BLaER1 (cell line): Measurements from ENCODE around the gene RALGPS2.

Experiments
- H3K27ac ChIP-seq: shearing (Covaris generic); formaldehyde crosslinking; 2 replicates; pipeline ENCODE4 v1.8.1; 2022
- H3K27me3 ChIP-seq: shearing (Covaris generic); formaldehyde crosslinking; 2 replicates; pipeline ENCODE4 v1.8.1; 2022
- H3K36me3 ChIP-seq: shearing (Covaris generic); formaldehyde crosslinking; 2 replicates; pipeline ENCODE4 v1.8.1; 2022
- H3K4me1 ChIP-seq: shearing (Covaris generic); formaldehyde crosslinking; 2 replicates; pipeline ENCODE4 v1.8.1; 2022
- H3K4me2 ChIP-seq: shearing (Covaris generic); formaldehyde crosslinking; 2 replicates; pipeline ENCODE4 v1.8.1; 2022
- H3K4me3 ChIP-seq: shearing (Covaris generic); formaldehyde crosslinking; 2 replicates; pipeline ENCODE4 v1.8.1; 2022
- H3K9ac ChIP-seq: shearing (Covaris generic); formaldehyde crosslinking; 2 replicates; pipeline ENCODE4 v1.8.1; 2022
- H3K9me3 ChIP-seq: shearing (Covaris generic); formaldehyde crosslinking; 2 replicates; pipeline ENCODE4 v1.8.1; 2022
- H4K20me1 ChIP-seq: shearing (Covaris generic); formaldehyde crosslinking; 2 replicates; pipeline ENCODE4 v1.8.1; 2022
- Cebpa-rat ChIP-seq: shearing (Covaris generic); IDR thresholded peaks from 2 replicates; pipeline ENCODE4 v1.8.1; 2022

Gene RALGPS2

DNA sequence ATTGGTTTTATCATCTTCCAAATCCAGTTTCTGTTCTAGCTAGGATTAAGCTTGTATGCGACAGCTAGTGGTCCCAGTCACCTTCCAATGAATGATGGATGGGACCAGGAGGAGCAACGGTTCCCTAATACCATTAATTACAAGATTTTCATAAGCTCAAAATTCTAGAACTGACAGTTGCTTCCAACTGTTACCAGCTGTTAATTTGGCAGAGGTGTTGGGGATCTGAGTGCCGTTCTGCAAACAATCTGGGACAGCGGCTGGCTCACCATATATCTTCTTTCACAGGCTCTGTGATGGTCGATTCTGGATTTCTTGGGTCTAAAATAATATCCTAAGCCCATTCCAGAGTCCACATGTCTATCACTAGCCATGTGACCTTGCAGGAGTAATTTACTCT is 34.5 kb upstream of the RALGPS2 start:
- no peak for TF ChIP-seq Cebpa-rat
- Histone ChIP-seq H3K4me3 (no peak overlapping the region), H3K27me3 (no peaks in the 10 kb centered on the region), H3K4me1 (no peaks in the 10 kb centered on the region), H4K20me1 (no peaks in the 10 kb centered on the region), H3K27ac (no peak overlapping the region), H3K36me3 (no peaks in the 10 kb centered on the region), H3K4me2 (no peak overlapping the region), H3K9me3 (no peaks in the 10 kb centered on the region), H3K9ac (no peak overlapping the region)

DNA sequence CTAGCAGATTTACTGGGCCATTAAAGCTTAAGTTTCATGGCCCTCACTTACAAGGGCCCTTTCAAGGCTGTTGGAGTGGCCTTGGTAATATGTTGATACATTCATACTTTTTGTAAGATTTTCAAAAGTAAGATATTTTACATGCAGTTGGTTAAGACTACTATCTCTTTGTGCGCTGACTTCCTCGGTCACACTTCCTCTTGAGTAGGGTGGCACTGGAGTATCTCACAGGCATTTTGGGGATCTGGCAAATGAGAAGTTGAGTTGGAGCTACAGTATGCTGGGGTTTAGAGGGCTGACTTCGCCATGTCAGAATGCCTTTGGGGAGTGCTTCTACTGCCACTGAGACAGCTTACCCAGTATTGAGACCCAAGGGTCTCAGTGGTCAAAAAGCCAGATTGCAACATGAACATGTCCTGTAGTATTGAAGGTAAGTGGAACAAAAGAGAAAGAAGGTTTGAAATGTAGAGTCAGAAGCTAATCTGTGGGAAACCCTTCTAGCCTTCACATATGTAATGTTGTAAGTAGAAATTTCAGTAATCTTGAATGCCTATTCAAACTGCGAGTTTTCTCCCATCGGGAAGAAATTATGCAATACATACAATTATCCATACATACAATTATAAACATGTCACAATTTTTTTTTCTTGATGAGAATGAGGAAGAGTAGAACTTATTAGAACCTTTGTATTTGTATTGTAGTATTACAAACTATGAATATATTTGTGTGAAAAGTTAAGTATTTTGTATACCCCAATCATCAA is 32.3 kb upstream of the RALGPS2 start:
- Histone ChIP-seq H3K9ac (no peak overlapping the region), H3K4me2 (no peak overlapping the region), H3K4me3 (no peak overlapping the region), H3K27ac (no peak overlapping the region), H3K4me1 (no peaks in the 10 kb centered on the region), H4K20me1 (no peaks in the 10 kb centered on the region), H3K27me3 (no peaks in the 10 kb centered on the region), H3K9me3 (no peaks in the 10 kb centered on the region), H3K36me3 (no peaks in the 10 kb centered on the region)
- no peak for TF ChIP-seq Cebpa-rat

DNA sequence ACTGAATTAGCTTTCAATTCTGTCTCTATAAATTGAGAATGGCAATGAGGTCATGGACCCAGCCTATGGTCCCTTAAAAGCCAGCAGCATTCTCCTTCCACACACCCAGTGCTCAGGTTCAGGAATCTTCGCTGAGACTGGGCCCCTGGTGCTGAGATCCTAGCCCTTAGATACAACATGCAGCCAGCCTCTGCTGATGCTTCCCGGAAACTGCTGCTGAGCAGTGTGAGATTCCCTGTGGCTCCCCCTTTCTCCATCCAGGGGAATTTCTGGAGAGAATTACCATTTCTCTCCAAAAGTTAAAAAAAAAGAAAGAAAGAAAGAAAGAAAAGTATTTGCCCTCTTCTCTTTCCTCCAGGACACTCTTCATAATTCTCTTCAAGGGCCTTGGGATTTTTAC is 31.7 kb upstream of the RALGPS2 start:
- Histone ChIP-seq H3K4me2 (no peak overlapping the region), H4K20me1 (no peaks in the 10 kb centered on the region), H3K4me3 (no peak overlapping the region), H3K36me3 (no peaks in the 10 kb centered on the region), H3K4me1 (no peaks in the 10 kb centered on the region), H3K9me3 (no peaks in the 10 kb centered on the region), H3K9ac (no peak overlapping the region), H3K27ac (no peak overlapping the region), H3K27me3 (no peaks in the 10 kb centered on the region)
- no peak for TF ChIP-seq Cebpa-rat

- Histone ChIP-seq H3K4me2 (no peak overlapping the region), H4K20me1 (no peaks in the 10 kb centered on the region), H3K4me1 (no peaks in the 10 kb centered on the region), H3K9me3 (no peaks in the 10 kb centered on the region), H3K27ac (no peak overlapping the region), H3K36me3 (no peaks in the 10 kb centered on the region), H3K27me3 (no peaks in the 10 kb centered on the region), H3K9ac (no peak overlapping the region), H3K4me3 (no peak overlapping the region)
- TF ChIP-seq Cebpa-rat: no peak
Observed at GRCh38 chr1:178694923-178695525, 30.0 kb upstream of the RALGPS2 start.

- H3K36me3 ChIP-seq: no peaks in the 10 kb centered on the region
- no peak for TF ChIP-seq Cebpa-rat
- no peaks in the 10 kb centered on the region for H3K9me3 ChIP-seq
- no peaks in the 10 kb centered on the region for H3K4me1 ChIP-seq
- H4K20me1 ChIP-seq: no peaks in the 10 kb centered on the region
- H3K27ac ChIP-seq: no peak overlapping the region
- H3K4me2 ChIP-seq: no peak overlapping the region
- H3K9ac ChIP-seq: no peak overlapping the region
- no peaks in the 10 kb centered on the region for H3K27me3 ChIP-seq
- H3K4me3 ChIP-seq: no peak overlapping the region
Observed at GRCh38 chr1:178702146-178702545, 22.9 kb upstream of the RALGPS2 start.

- Histone ChIP-seq H3K27me3 (no peaks in the 10 kb centered on the region), H3K4me3 (no peak overlapping the region), H3K9me3 (no peaks in the 10 kb centered on the region), H4K20me1 (no peaks in the 10 kb centered on the region), H3K4me1 (no peaks in the 10 kb centered on the region), H3K4me2 (no peak overlapping the region), H3K9ac (no peak overlapping the region), H3K27ac (no peak overlapping the region), H3K36me3 (no peaks in the 10 kb centered on the region)
- TF ChIP-seq Cebpa-rat: no peak
Observed at GRCh38 chr1:178704833-178705232, 20.2 kb upstream of the RALGPS2 start.

DNA sequence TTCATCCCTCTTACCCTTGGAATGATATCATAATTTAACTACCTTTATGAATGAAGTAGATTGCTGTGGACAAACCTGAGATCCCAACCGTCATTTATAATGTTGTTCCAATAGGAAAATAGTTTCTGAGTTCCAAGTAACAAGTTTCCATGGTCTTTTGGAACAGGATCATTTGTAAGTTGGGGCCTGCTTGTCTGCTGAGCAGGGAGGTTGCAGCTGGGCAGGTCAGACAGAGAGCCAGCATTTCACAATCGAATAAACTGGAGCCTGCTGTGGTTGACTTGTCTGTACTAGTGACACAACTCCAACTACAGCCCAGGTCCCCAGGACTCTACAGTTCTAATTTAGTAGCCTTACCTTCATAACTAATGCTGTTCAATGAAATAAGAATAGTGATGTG is 18.6 kb upstream of the RALGPS2 start:
- Histone ChIP-seq H3K27me3 (no peaks in the 10 kb centered on the region), H3K9me3 (no peaks in the 10 kb centered on the region), H3K4me3 (no peak overlapping the region), H3K4me1 (no peaks in the 10 kb centered on the region), H3K36me3 (no peaks in the 10 kb centered on the region), H3K27ac (no peak overlapping the region), H3K4me2 (no peak overlapping the region), H4K20me1 (no peaks in the 10 kb centered on the region), H3K9ac (no peak overlapping the region)
- no peak for TF ChIP-seq Cebpa-rat

GRCh38 chr1:178713259-178713658 is 11.8 kb upstream of the RALGPS2 start:
- H3K9me3 ChIP-seq: no peaks in the 10 kb centered on the region
- no peak overlapping the region for H3K27ac ChIP-seq
- no peak overlapping the region for H3K4me3 ChIP-seq

GRCh38 chr1:178714453-178714852 is 10.6 kb upstream of the RALGPS2 start:
- Histone ChIP-seq H3K27me3 (no peaks in the 10 kb centered on the region), H4K20me1 (no peaks in the 10 kb centered on the region), H3K27ac (no peak overlapping the region), H3K4me3 (no peak overlapping the region), H3K4me2 (no peak overlapping the region), H3K4me1 (no peaks in the 10 kb centered on the region), H3K9ac (no peak overlapping the region), H3K9me3 (no peaks in the 10 kb centered on the region), H3K36me3 (no peaks in the 10 kb centered on the region)
- no peak for TF ChIP-seq Cebpa-rat

More at GRCh38 chr1:178713259-178713658, 11.8 kb upstream of the RALGPS2 start:
- H3K4me2 ChIP-seq: no peak overlapping the region
- no peaks in the 10 kb centered on the region for H4K20me1 ChIP-seq
- H3K4me1 ChIP-seq: no peaks in the 10 kb centered on the region
- H3K9ac ChIP-seq: no peak overlapping the region
- no peak for TF ChIP-seq Cebpa-rat
- no peaks in the 10 kb centered on the region for H3K36me3 ChIP-seq
- H3K27me3 ChIP-seq: no peaks in the 10 kb centered on the region

DNA sequence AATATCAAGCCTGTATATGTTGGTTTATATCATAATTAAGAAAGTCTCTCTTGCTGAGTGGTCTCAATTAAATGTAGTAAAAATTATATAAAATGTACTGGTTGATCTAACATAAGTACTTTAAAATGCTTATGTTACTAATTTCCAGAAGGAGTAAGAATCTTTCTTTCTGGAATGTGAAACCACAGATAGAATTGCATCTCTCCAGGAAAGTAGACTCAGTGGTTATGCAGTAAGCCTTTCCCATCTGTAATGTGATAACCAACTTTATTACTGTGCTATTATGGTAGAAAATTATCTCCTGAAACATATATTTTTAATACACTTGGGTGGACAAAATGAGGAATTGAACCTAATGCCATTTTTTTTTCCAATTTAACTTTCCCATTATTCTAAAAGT is 8.9 kb upstream of the RALGPS2 start:
- Histone ChIP-seq H3K27me3 (no peaks in the 10 kb centered on the region), H3K4me3 (no peak overlapping the region), H3K4me1 (no peaks in the 10 kb centered on the region), H4K20me1 (no peaks in the 10 kb centered on the region), H3K4me2 (no peak overlapping the region), H3K27ac (no peak overlapping the region), H3K9me3 (no peaks in the 10 kb centered on the region), H3K36me3 (no peaks in the 10 kb centered on the region), H3K9ac (no peak overlapping the region)
- no peak for TF ChIP-seq Cebpa-rat

DNA sequence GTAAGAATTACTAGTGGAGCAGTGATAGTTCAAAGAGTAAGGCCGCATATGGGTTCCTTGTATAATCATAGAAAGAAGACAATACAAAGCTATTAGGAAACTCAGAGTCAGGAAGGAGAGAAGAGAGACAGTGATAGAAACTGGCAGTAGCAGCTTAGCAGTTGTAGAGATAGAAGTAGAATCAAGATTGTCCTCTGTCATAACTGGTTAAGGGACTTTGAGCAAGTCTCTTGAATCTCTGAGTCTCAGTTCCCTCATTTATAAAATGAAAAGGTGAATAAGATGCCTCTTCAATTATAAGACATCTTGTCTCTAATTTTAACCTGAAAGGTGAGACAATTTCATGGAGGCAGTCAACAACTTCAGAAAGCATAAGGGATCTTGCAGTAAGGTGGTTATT is 6.5 kb upstream of the RALGPS2 start:
- H3K4me2 ChIP-seq: no peak overlapping the region
- no peak for TF ChIP-seq Cebpa-rat
- no peaks in the 10 kb centered on the region for H4K20me1 ChIP-seq
- H3K4me3 ChIP-seq: no peak overlapping the region
- no peaks in the 10 kb centered on the region for H3K9me3 ChIP-seq
- H3K36me3 ChIP-seq: no peaks in the 10 kb centered on the region
- H3K27ac ChIP-seq: no peak overlapping the region
- H3K4me1 ChIP-seq: no peaks in the 10 kb centered on the region
- no peak overlapping the region for H3K9ac ChIP-seq
- H3K27me3 ChIP-seq: no peaks in the 10 kb centered on the region
